ENCODE measurements around the gene C2orf68. TPM values are rescaled to one million over a fixed set of nuclear protein-coding genes. Genes with fewer than 3 reads are reported as not detected.

C2orf68 gene
- total and polyA plus RNA-seq, 2 of the 8 experiments (the other 6 are each of a cell fraction or from before 2014, with no cell fraction given) = 46.3 to 49.4 TPM

DNA sequence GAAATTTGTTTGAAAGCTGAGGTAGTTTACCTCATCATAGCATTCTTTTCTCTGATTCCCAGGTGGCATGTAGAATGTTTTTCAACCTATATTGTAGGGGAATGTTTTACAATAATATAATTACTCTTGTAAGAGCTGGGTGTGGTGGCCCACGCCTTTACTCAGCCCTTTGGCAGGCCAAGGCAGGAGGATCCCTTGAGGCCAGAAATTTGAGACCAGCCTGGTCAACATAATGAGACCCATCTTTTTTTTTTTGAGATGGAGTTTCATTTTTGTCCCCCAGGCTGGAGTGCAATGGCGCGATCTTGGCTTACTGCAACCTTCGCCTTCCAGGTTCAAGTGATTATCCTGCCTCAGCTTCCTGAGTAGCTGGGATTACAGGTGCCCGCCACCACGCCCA lies 7.8 kb upstream of the C2orf68 start:
- Histone ChIP-seq H3K56ac (replicated peaks; ENCODE audit: insufficient read length, low read depth, low read length) (no peak overlapping the region), H3K36me3 (ENCODE audit: control insufficient read depth in 2 of 4, insufficient read depth in 4 of 4, low read length in 3 of 4) (peaks cover 25 to 57% (median 35%) of the 10 kb centered on the region in 4 experiments), H3K4ac (replicated peaks; ENCODE audit: insufficient read length, low read depth, low read length) (no peak overlapping the region), H2AK5ac (ENCODE audit: low read depth, low read length) (no peak overlapping the region), H2BK5ac (ENCODE audit: low read depth, low read length) (no peak overlapping the region), H2AFZ (ENCODE audit: low read length) (no peak overlapping the region), H3K9me3 (ENCODE audit: insufficient read depth in 2 of 2, low read depth in 1 of 2, low read length in 1 of 2) (no peaks in the 10 kb centered on the region), H4K91ac (replicated peaks; ENCODE audit: insufficient read length, low read length) (no peak overlapping the region), H3K23ac (ENCODE audit: insufficient read length) (no peak overlapping the region), H2BK20ac (ENCODE audit: low read length) (no peak overlapping the region), H4K8ac (ENCODE audit: extremely low read depth, insufficient read depth, low read length) (no peak overlapping the region), H4K20me1 (replicated peaks in 1 of 2; ENCODE audit: control insufficient read depth in 1 of 2, insufficient read depth in 2 of 2, low read length in 2 of 2) (peaks cover 0 to 14% of the 10 kb centered on the region in 2 experiments), H2BK15ac (ENCODE audit: low read length) (no peak overlapping the region), H3K9ac (replicated peaks in 1 of 4; ENCODE audit: extremely low read depth in 1 of 4, low read depth in 3 of 4, low read length in 3 of 4) (no peak overlapping the region), H3K79me2 (ENCODE audit: control insufficient read depth in 1 of 2, insufficient read depth in 2 of 2, low read length in 2 of 2) (peaks cover 11 to 33% of the 10 kb centered on the region in 2 experiments), H3K14ac (ENCODE audit: insufficient read length) (no peak overlapping the region), H2BK120ac (replicated peaks; ENCODE audit: low read depth, low read length) (no peak overlapping the region), H3K4me1 (replicated peaks in 1 of 4; ENCODE audit: control insufficient read depth in 3 of 4, insufficient read depth in 4 of 4, low read length in 3 of 4) (peaks cover 0 to 5% (median 2%) of the 10 kb centered on the region in 4 experiments; a peak in 3 of 7 replicates), H4K5ac (ENCODE audit: insufficient read length, low read depth, low read length) (no peak overlapping the region), H3K4me3 (ENCODE audit: extremely low read depth in 1 of 4, insufficient read depth in 2 of 4, low read depth in 3 of 4, low read length in 4 of 4) (no peak overlapping the region), H3K23me2 (ENCODE audit: low read depth, low read length) (no peaks in the 10 kb centered on the region), H3K79me1 (ENCODE audit: low read depth, low read length) (peaks cover 5% of the 10 kb centered on the region), H3K27ac (ENCODE audit: low read depth, low read length) (no peak overlapping the region), H3K27me3 (replicated peaks in 1 of 4; ENCODE audit: control insufficient read depth in 3 of 4, extremely low read depth in 1 of 4, insufficient read depth in 3 of 4, low read length in 3 of 4) (no peaks in the 10 kb centered on the region), H3K18ac (ENCODE audit: extremely low read depth, low read length) (no peak overlapping the region), H2BK12ac (ENCODE audit: low read depth, low read length) (no peak overlapping the region), H3K4me2 (ENCODE audit: insufficient read depth in 1 of 2, low read depth in 2 of 2, low read length in 2 of 2) (no peak overlapping the region)
- 98% methylated on average over 6 of the region's 6 CpGs; no CpG with 5 or more reads in 1 of the 2 experiments for WGBS, 2 experiments (ENCODE audit: extremely low coverage in 1 of 2, insufficient coverage in 1 of 2, insufficient read length in 1 of 2, insufficient replicate concordance in 2 of 2, low coverage in 1 of 2, low lambda C conversion rate in 2 of 2, missing lambda C conversion rate in 1 of 2)
- FAIRE-seq (no peak), DNase-seq (ENCODE audit: low read depth in 1 of 2, low spot score in 2 of 2) (no peak)
- ChIA-PET POLR2A (ENCODE audit: partially characterized antibody) (interaction anchor here (0.7 to 4.1 kb wide), 7 partner anchors 8 to 24 kb away, joined by 3 to 30 read pairs (median 7); partner anchors contain the start of genes C2orf68 and RNF181), CTCF (ENCODE audit: partially characterized antibody) (interaction anchor here (0.7 to 1.4 kb wide), 5 partner anchors 8 to 68 kb away, joined by 3 to 6 read pairs (median 4); partner anchors contain the start of gene C2orf68)
- TF ChIP-seq SIN3A (conservative IDR thresholded peaks at IDR 0.05 in 1 of 2, IDR thresholded peaks at IDR 0.05 in 1 of 2; ENCODE audit: low read depth in 1 of 2, low read length in 2 of 2) = no peak
- no peak for TF ChIP-seq GABPA (IDR thresholded peaks at IDR 0.05; ENCODE audit: borderline replicate concordance, insufficient read depth, low read length)
- TF ChIP-seq CBX8 (IDR thresholded peaks at IDR 0.05; ENCODE audit: borderline replicate concordance, low read depth, low read length) = no peak
- TF ChIP-seq, protein P1, sequence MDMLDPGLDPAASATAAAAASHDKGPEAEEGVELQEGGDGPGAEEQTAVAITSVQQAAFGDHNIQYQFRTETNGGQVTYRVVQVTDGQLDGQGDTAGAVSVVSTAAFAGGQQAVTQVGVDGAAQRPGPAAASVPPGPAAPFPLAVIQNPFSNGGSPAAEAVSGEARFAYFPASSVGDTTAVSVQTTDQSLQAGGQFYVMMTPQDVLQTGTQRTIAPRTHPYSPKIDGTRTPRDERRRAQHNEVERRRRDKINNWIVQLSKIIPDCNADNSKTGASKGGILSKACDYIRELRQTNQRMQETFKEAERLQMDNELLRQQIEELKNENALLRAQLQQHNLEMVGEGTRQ (IDR thresholded peaks at IDR 0.05; ENCODE audit: low read length) = no peak
- no peak for TF ChIP-seq NRF1 (IDR thresholded peaks at IDR 0.05; ENCODE audit: low read depth, low read length)
